ENCODE measurements around the gene ERBB2.

- TF ChIP-seq, protein P1, sequence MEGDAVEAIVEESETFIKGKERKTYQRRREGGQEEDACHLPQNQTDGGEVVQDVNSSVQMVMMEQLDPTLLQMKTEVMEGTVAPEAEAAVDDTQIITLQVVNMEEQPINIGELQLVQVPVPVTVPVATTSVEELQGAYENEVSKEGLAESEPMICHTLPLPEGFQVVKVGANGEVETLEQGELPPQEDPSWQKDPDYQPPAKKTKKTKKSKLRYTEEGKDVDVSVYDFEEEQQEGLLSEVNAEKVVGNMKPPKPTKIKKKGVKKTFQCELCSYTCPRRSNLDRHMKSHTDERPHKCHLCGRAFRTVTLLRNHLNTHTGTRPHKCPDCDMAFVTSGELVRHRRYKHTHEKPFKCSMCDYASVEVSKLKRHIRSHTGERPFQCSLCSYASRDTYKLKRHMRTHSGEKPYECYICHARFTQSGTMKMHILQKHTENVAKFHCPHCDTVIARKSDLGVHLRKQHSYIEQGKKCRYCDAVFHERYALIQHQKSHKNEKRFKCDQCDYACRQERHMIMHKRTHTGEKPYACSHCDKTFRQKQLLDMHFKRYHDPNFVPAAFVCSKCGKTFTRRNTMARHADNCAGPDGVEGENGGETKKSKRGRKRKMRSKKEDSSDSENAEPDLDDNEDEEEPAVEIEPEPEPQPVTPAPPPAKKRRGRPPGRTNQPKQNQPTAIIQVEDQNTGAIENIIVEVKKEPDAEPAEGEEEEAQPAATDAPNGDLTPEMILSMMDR (IDR thresholded peaks at IDR 0.05), result no peak
- TF ChIP-seq POLR2A (IDR thresholded peaks at IDR 0.05) (no peak), POLR2AphosphoS5 (IDR thresholded peaks at IDR 0.05) (no peak)
Measured at GRCh38 chr17:39750131-39751015, 50.5 kb downstream of the ERBB2 start.
